AG10803 (cell line): Measurements from ENCODE around the gene PLD6.
A peak's percentile ranks its signal among the peaks of the same experiment; 100 is the strongest.

Experiments used
- DNase-seq: peaks from one replicate; pipeline ENCODE4 v3.0.0; 2010; ENCODE audit warnings: low read depth
- H3K4me3 ChIP-seq: 2 replicates; pipeline ENCODE4 v1.5.1; 2011; ENCODE audit warnings: mild to moderate bottlenecking, low read length, control low read depth
- TF ChIP-seq, protein P1 (sequence below): conservative IDR thresholded peaks from 2 replicates; pipeline ENCODE4 v1.5.1; 2011; ENCODE audit warnings: mild to moderate bottlenecking, low read length, control low read depth, inconsistent platforms

The PLD6 gene

DNA sequence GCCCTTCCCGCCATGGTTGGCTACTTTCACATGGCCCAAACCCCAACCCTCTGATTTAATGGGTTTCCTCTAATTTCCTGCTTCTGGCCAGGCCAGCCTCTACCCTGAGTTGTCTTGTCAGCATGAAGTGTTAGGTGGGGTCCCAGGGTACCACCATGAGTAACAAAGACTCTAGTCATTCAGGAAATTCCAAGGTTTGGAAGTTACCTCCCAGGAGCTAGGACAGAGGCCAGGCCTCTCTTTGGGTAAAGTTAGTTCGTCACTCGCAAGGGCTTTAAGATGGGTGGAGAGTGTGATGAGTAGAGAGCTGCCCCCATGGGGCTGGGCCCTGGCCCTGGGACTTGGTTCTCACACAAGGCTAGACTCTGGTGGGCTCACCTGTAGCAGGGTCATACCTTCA, 54.6 kb downstream of the PLD6 start:
- TF ChIP-seq, protein P1, sequence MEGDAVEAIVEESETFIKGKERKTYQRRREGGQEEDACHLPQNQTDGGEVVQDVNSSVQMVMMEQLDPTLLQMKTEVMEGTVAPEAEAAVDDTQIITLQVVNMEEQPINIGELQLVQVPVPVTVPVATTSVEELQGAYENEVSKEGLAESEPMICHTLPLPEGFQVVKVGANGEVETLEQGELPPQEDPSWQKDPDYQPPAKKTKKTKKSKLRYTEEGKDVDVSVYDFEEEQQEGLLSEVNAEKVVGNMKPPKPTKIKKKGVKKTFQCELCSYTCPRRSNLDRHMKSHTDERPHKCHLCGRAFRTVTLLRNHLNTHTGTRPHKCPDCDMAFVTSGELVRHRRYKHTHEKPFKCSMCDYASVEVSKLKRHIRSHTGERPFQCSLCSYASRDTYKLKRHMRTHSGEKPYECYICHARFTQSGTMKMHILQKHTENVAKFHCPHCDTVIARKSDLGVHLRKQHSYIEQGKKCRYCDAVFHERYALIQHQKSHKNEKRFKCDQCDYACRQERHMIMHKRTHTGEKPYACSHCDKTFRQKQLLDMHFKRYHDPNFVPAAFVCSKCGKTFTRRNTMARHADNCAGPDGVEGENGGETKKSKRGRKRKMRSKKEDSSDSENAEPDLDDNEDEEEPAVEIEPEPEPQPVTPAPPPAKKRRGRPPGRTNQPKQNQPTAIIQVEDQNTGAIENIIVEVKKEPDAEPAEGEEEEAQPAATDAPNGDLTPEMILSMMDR: no peak
- DNase-seq: peak; percentile 53
- no peak overlapping the region for H3K4me3 ChIP-seq

DNA sequence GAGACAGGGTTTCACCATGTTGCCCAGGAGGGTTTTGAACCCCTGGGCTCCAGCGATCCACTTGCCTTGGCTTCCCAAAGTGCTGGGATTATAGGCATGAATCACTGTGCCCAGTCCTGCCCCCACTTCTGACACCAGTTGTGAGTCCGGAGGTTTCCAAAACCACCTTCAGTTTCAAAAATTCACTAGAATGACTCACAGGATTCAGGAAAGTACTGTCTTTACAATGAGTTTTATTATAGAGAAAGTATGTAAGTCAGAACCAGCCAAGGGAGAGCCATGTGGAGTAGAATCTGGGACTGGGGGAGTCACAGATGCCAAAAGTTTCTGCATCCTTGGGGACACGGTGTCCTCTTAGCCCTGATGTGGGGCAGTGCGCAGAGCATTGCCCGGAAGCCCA, 55.1 kb downstream of the PLD6 start:
- DNase-seq: peak; percentile 84
- TF ChIP-seq, protein P1: no peak
- H3K4me3 ChIP-seq: no peak overlapping the region
